Subcutaneous abdominal adipose tissue (tissue), 5 donors: ENCODE data around the gene EOMES.

Experiments
- H3K27ac ChIP-seq: one replicate; pipeline ENCODE4 v1.7.0; 2013; ENCODE audit warnings: low read depth, mild to moderate bottlenecking, inconsistent platforms, low read length, moderate library complexity
- H3K27me3 ChIP-seq, 5 donors: one replicate each; pipeline ENCODE4 v1.7.0; 2013; ENCODE audit warnings: low read length in 5 of 5, inconsistent platforms in 1 of 5; ENCODE audit not compliant: control insufficient read depth in 5 of 5, insufficient read depth in 4 of 5
- H3K36me3 ChIP-seq, 5 donors: one replicate each; pipeline ENCODE4 v1.7.0; 2013; ENCODE audit warnings: low read length in 5 of 5; ENCODE audit not compliant: control insufficient read depth in 5 of 5, insufficient read depth in 5 of 5
- H3K4me1 ChIP-seq, 5 donors: one replicate each; pipeline ENCODE4 v1.7.0; 2013; ENCODE audit warnings: low read length in 5 of 5, mild to moderate bottlenecking in 3 of 5, moderate library complexity in 1 of 5; ENCODE audit not compliant: control insufficient read depth in 5 of 5, insufficient read depth in 5 of 5
- H3K4me3 ChIP-seq, 5 donors: one replicate each; pipeline ENCODE4 v1.7.0; 2013; ENCODE audit warnings: low read length in 5 of 5, low read depth in 1 of 5
- H3K9ac ChIP-seq, 5 donors: one replicate each; pipeline ENCODE4 v1.7.0; 2013; ENCODE audit warnings: low read length in 5 of 5, mild to moderate bottlenecking in 4 of 5, moderate library complexity in 3 of 5
- H3K9me3 ChIP-seq, 5 donors: one replicate each; pipeline ENCODE4 v1.7.0; 2013; ENCODE audit warnings: low read length in 5 of 5; ENCODE audit not compliant: control insufficient read depth in 5 of 5
- donor health status: healthy.
- donor health status: healthy.
- donor health status: healthy.
- donor health status: healthy.
- donor health status: healthy.

The EOMES gene

GRCh38 chr3:27685474-27685873, 36.6 kb downstream of the EOMES start:
- Histone ChIP-seq H3K9ac (no peak overlapping the region), H3K9me3 (peaks cover 0 to 9% (median 4%) of the 10 kb centered on the region in 5 donors), H3K36me3 (no peaks in the 10 kb centered on the region), H3K4me3 (no peak overlapping the region), H3K4me1 (peaks cover 0 to 11% (median 10%) of the 10 kb centered on the region in 5 donors), H3K27ac (no peak overlapping the region), H3K27me3 (no peaks in the 10 kb centered on the region)

- H3K4me3 ChIP-seq, result no peak overlapping the region
- peaks cover 0 to 14% (median 10%) of the 10 kb centered on the region in 5 donors for H3K4me1 ChIP-seq
- H3K27me3 ChIP-seq, result no peaks in the 10 kb centered on the region
- peaks cover 0 to 6% (median 1%) of the 10 kb centered on the region in 5 donors for H3K9me3 ChIP-seq
- no peaks in the 10 kb centered on the region for H3K36me3 ChIP-seq
- H3K27ac ChIP-seq, result no peak overlapping the region
- no peak overlapping the region for H3K9ac ChIP-seq
Measured at GRCh38 chr3:27684302-27684701, 37.8 kb downstream of the EOMES start.

- H3K9me3 ChIP-seq, result no peaks in the 10 kb centered on the region
- peak overlapping the region in 3 of 5 donors; percentile 2 to 28 (median 17) for H3K4me3 ChIP-seq
- no peaks in the 10 kb centered on the region for H3K36me3 ChIP-seq
- peaks cover 4 to 23% (median 15%) of the 10 kb centered on the region in 5 donors for H3K4me1 ChIP-seq
- H3K27me3 ChIP-seq, result no peaks in the 10 kb centered on the region
- H3K27ac ChIP-seq, result peak overlapping the region; percentile 71
- peak overlapping the region in 1 of 5 donors; percentile 41 for H3K9ac ChIP-seq
Measured at GRCh38 chr3:27681249-27681748, 40.8 kb downstream of the EOMES start.

GRCh38 chr3:27680517-27681246, 41.4 kb downstream of the EOMES start:
- H3K9me3 ChIP-seq, result no peaks in the 10 kb centered on the region
- peak overlapping the region; percentile 71 for H3K27ac ChIP-seq
- no peaks in the 10 kb centered on the region for H3K27me3 ChIP-seq
- no peaks in the 10 kb centered on the region for H3K36me3 ChIP-seq
- H3K9ac ChIP-seq, result peak overlapping the region in 1 of 5 donors; percentile 41
- no peak overlapping the region for H3K4me3 ChIP-seq
- H3K4me1 ChIP-seq, result peaks cover 4 to 23% (median 19%) of the 10 kb centered on the region in 5 donors

GRCh38 chr3:27679691-27680090, 42.4 kb downstream of the EOMES start:
- no peaks in the 10 kb centered on the region for H3K27me3 ChIP-seq
- no peaks in the 10 kb centered on the region for H3K9me3 ChIP-seq
- H3K27ac ChIP-seq, result no peak overlapping the region
- no peaks in the 10 kb centered on the region for H3K36me3 ChIP-seq
- no peak overlapping the region for H3K4me3 ChIP-seq
- H3K4me1 ChIP-seq, result peaks cover 4 to 28% (median 23%) of the 10 kb centered on the region in 5 donors
- H3K9ac ChIP-seq, result no peak overlapping the region

- Histone ChIP-seq H3K27me3 (no peaks in the 10 kb centered on the region), H3K9me3 (no peaks in the 10 kb centered on the region), H3K27ac (peak overlapping the region; percentile 82), H3K4me3 (no peak overlapping the region), H3K4me1 (peaks cover 4 to 28% (median 23%) of the 10 kb centered on the region in 5 donors), H3K9ac (no peak overlapping the region), H3K36me3 (no peaks in the 10 kb centered on the region)
Measured at GRCh38 chr3:27678234-27678633, 43.9 kb downstream of the EOMES start.

GRCh38 chr3:27677565-27677964, 44.6 kb downstream of the EOMES start:
- H3K4me3 ChIP-seq, result no peak overlapping the region
- H3K27me3 ChIP-seq, result no peaks in the 10 kb centered on the region
- no peaks in the 10 kb centered on the region for H3K9me3 ChIP-seq
- H3K9ac ChIP-seq, result no peak overlapping the region
- no peaks in the 10 kb centered on the region for H3K36me3 ChIP-seq
- peak overlapping the region; percentile 82 for H3K27ac ChIP-seq
- H3K4me1 ChIP-seq, result peaks cover 4 to 28% (median 23%) of the 10 kb centered on the region in 5 donors

- Histone ChIP-seq H3K9me3 (no peaks in the 10 kb centered on the region), H3K27me3 (no peaks in the 10 kb centered on the region), H3K9ac (no peak overlapping the region), H3K27ac (peak overlapping the region; percentile 68), H3K4me1 (peaks cover 2 to 23% (median 15%) of the 10 kb centered on the region in 5 donors), H3K36me3 (no peaks in the 10 kb centered on the region), H3K4me3 (no peak overlapping the region)
Measured at GRCh38 chr3:27675287-27675686, 46.8 kb downstream of the EOMES start.

GRCh38 chr3:27673701-27674100, 48.4 kb downstream of the EOMES start:
- no peak overlapping the region for H3K9ac ChIP-seq
- no peaks in the 10 kb centered on the region for H3K36me3 ChIP-seq
- no peak overlapping the region for H3K4me3 ChIP-seq
- H3K27ac ChIP-seq, result no peak overlapping the region
- no peaks in the 10 kb centered on the region for H3K27me3 ChIP-seq
- no peaks in the 10 kb centered on the region for H3K9me3 ChIP-seq
- H3K4me1 ChIP-seq, result peaks cover 2 to 23% (median 14%) of the 10 kb centered on the region in 5 donors

GRCh38 chr3:27671101-27671500, 51.0 kb downstream of the EOMES start:
- no peaks in the 10 kb centered on the region for H3K36me3 ChIP-seq
- H3K9me3 ChIP-seq, result no peaks in the 10 kb centered on the region
- peaks cover 0 to 20% (median 16%) of the 10 kb centered on the region in 5 donors for H3K4me1 ChIP-seq
- H3K9ac ChIP-seq, result no peak overlapping the region
- H3K27ac ChIP-seq, result no peak overlapping the region
- H3K27me3 ChIP-seq, result no peaks in the 10 kb centered on the region
- no peak overlapping the region for H3K4me3 ChIP-seq
